HG02798 (cell line): ENCODE measurements around the gene PARD3B.

Experiments
- ATAC-seq: cut with Tn5 transposase; IDR thresholded peaks from one replicate; pipeline ENCODE4 v1.9.1; 2021; ENCODE audit warnings: mild to moderate bottlenecking; ENCODE audit not compliant: unreplicated experiment, poor library complexity

PARD3B gene

GRCh38 chr2:204544961-204545860, at the start of gene PARD3B:
Gene PARD3B (plus strand): TSS chr2:204545475. CDS start chr2:204546000, 525 bp downstream.
- peak; percentile 82 for ATAC-seq

DNA sequence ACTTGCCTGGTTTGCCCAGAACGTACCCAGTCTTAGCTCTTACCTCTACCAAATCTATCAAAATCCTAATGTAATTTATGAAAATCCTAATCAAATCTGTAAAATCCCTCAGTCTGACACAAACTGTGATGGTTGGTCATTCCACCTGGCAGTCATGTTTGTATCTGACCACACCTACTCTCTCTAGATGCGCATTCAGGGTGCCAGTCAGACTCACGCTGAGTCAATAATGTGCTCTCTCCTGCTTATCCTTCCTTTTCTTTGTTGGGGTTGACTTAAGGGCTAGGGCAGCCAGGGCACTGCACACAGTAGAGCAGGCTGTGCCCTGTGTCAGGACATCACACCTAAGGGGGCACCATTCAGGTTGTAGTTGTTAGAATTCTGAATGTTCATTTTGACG, 48.5 kb upstream of the PARD3B start:
- no peak for ATAC-seq

- ATAC-seq, result no peak
Observed at GRCh38 chr2:204497855-204498254, 47.4 kb upstream of the PARD3B start.

- ATAC-seq, result no peak
Observed at GRCh38 chr2:204498291-204498690, 47.0 kb upstream of the PARD3B start.

DNA sequence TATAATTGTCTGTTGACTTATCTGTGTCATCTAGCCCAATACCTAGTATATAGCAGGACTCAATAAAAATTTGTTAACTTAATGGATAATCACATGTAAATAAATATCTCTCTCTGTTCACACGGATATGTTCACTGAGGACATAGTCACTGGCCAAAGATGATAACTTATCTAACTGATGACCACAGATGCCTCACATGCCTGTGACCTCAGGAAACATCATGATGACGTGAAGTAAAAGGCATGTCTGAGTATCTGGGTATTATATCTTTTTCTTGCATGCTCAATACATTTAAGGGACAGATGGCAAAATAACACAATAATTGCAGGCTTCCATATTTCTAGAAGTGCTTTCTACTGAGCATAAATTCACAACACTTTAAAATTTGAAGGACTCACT, 41.4 kb upstream of the PARD3B start:
- ATAC-seq, result no peak

DNA sequence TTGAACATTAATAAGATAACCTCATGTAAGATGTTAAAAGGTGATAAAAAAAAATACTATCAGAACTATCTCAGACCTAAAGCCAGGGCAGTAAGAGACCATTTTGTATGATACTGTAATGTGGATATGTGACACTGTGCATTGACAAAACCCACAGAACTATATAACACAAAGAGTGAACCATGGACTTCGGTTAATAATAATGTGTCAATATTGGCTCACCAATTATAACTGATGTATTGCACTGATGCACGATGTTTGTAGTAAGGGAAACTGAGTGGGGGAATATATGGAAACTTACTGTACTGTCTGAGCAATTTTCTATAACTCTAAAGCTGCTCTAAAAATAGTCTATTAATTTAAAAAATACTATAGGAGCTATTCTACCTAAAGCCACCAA, 40.7 kb upstream of the PARD3B start:
- ATAC-seq, result no peak

- no peak for ATAC-seq
Observed at GRCh38 chr2:204505488-204505887, 39.8 kb upstream of the PARD3B start.

- no peak for ATAC-seq
Observed at GRCh38 chr2:204505946-204506345, 39.3 kb upstream of the PARD3B start.

GRCh38 chr2:204507636-204508035, 37.6 kb upstream of the PARD3B start:
- ATAC-seq, result no peak

GRCh38 chr2:204510709-204511420, 34.4 kb upstream of the PARD3B start:
- ATAC-seq, result no peak

- no peak for ATAC-seq
Observed at GRCh38 chr2:204514439-204514838, 30.8 kb upstream of the PARD3B start.

- ATAC-seq, result no peak
Observed at GRCh38 chr2:204515416-204515815, 29.9 kb upstream of the PARD3B start.

DNA sequence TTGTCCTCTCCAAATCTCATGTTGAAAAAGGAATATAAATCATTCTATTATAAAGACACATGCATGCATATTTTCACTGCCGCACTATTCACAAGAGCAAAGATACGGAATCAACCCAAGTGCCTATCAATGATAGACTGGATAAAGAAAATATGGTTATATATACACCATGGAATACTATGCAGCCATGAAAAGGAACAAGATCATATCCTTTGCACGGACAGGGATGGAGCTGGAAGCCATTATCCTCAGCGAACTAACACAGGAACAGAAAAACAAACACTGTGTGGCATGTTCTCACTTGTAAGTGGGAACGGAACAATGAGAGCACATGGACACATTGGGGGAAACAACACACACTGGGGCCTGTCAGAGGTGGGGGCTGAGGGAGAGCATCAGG, 28.1 kb upstream of the PARD3B start:
- no peak for ATAC-seq

GRCh38 chr2:204529795-204530463, 15.3 kb upstream of the PARD3B start:
- no peak for ATAC-seq

DNA sequence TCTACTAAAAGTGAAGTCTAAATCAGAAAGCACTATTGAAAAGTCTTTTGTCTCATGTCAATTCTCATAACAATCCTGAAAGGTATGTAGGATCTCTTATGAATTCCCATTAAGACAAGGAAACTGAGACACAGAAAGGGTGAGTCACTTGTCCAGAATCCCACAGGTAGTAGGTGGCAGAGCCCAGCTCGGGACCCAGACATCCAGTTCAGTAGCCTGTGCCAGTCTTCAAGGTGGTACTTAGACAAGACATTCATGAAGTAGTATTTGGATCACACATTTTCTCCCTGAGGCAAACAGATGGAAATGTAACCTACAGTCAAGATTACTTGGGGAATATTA, 14.8 kb upstream of the PARD3B start:
- no peak for ATAC-seq

GRCh38 chr2:204533629-204534370, 11.5 kb upstream of the PARD3B start:
- no peak for ATAC-seq

DNA sequence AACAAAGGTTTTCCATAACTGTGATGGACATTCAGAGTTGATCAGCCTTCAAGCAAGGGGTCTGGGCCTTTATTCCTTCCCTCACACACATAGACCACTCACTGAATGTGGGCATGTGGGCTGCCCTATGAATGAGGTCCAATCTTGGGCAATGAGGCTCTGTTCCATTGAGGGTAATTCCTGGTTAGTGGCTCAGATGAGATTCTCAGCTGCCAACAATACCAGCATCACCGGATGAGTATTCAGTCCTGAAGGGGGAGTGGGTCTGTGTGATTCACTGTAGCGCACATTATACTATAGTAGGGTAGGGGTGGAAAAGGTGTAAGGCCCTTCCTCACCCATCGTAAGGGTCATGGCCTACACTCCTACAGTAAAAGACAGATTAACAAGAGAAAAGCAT, 9.9 kb upstream of the PARD3B start:
- ATAC-seq, result no peak

- no peak for ATAC-seq
Observed at GRCh38 chr2:204535764-204536163, 9.5 kb upstream of the PARD3B start.

DNA sequence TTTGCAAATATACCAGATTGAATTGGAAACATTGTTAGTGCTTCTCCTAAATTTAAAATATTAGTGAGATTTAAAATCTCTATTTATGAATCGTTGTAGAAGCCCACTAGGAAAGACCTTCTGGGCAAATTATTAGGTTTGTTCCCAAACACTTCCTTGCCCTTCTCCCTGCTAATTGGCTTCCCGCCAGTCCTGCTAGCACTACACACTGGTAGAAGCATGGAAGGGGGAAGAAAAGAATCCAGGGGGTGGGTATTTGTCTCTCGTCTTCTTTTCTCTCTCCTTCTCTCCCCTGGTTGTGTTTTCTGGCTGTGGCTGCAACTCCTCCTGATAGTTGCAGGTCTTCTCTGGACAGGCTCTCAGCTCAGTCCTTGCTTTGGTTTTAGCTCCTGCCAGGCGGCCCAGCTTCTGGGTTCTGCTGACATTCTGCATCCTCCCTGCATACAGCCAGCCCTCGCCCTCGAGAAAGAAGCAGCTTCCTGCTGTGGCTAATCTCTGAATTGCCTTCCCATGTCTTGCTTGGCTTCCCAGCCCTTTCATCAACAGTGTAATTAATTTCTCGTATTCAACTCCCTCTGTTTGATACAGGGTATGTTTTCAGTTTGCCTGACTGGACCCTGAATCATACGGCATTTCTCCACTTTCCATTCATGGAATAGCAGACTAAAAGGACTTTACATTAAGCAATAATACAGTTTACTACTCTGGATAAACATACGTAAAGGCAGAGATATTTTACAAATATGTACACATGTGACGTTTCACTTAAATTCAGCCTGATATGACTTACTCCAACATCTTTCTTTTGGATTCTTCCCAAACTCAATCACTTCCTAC, 6.9 kb upstream of the PARD3B start:
- no peak for ATAC-seq

GRCh38 chr2:204539019-204539385, 6.3 kb upstream of the PARD3B start:
- no peak for ATAC-seq
